Stimulated activated CD4-positive, alpha-beta T cell treated with anti-CD3 and anti-CD28 coated beads, TNF-alpha, amount 100 ng/mL, for 48 hours (primary cell): Measurements from ENCODE around the gene AVL9.
"Not testable (repeated sequence)": the region's sequence is repeated elsewhere in the genome, so short reads cannot be mapped to it uniquely, and the experiment has no call there.

ENCODE experiments used
- DNase-seq, 3 donors: peaks; one replicate each; pipeline ENCODE4 v3.0.0-alpha.2; 2020; ENCODE audit warnings: low read depth in 3 of 3

The AVL9 gene

GRCh38 chr7:32587411-32587948 lies 92.2 kb downstream of the AVL9 start:
- DNase-seq = no peak

DNA sequence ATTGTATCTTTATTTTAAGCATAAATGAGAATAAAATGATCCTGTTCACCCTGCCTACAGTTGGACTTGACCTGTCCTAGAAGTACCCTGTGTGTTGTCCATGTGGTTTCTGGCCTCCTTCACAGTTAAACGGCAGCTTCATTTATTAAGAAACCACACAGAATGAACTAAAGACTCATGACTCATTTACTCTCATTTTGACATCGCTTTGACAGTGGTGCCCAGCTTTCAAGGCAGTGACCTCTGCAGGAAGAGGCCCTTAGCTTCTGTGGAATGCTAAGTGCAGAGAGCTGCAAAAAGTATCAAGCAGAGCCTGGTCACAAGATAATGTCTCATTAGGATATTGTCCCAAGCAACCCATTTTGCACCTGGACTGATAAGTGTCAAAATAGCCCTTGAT lies 93.4 kb downstream of the AVL9 start:
- DNase-seq = peak in 1 of 3 donors; percentile 5

DNA sequence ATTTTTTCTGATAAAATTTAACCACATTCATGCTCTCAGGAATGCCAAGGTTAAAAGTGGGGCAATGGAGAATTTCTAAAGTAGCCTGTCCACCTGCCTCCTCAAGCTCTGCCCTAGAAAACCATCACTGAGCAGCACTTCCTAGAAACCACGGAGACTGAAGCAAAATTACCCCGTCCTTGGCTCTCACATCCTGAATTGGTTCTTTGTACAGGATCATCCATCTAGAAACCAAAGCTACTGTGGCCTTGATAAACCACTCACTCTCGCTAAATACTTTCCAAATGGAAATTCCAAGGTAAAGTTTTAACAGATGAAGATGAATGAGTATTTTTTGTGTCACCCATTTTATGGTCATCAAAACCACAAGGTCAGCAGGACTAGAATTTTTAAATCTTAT lies 96.6 kb downstream of the AVL9 start:
- DNase-seq = no peak

DNA sequence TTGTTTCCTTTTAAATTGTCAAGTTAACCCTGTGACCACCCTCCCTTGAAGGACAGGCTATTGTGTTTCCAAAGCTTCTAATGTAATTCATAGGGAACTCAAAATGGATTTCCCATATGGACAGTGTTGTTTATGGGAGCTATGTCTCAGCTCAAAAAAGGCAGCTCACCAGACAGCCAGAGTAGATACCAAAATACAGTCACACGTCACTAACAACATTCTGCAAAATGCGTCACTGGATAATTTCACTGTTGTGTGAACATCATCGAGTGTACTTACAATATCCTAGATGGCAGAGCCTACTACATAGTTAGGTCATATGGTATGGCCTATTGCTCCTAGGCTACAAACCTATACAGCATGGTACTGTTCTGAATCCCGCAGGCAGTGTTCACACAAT lies 97.4 kb downstream of the AVL9 start:
- no peak for DNase-seq

- DNase-seq = no peak
These were observed 99.7 kb downstream of the AVL9 start for GRCh38 chr7:32594965-32595490.

DNA sequence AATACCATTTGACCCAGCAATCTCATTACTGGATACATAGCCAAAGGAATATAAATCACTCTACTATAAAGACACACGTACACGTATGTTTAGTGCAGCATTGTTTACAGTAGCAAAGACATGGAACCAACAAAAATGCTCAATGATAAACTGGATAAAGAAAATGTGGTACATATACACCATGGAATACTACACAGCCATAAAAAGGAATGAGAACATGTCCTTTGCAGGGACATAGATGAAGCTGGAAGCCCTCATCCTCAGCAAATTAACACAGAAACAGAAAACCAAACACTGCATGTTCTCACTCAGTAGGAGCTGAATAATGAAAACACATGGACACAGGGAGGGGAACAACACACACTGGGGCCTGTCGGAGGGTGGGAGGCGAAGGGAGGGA lies 105.9 kb downstream of the AVL9 start:
- DNase-seq = not testable (repeated sequence)

- no peak for DNase-seq
These were observed 107.2 kb downstream of the AVL9 start for GRCh38 chr7:32602470-32602869.

DNA sequence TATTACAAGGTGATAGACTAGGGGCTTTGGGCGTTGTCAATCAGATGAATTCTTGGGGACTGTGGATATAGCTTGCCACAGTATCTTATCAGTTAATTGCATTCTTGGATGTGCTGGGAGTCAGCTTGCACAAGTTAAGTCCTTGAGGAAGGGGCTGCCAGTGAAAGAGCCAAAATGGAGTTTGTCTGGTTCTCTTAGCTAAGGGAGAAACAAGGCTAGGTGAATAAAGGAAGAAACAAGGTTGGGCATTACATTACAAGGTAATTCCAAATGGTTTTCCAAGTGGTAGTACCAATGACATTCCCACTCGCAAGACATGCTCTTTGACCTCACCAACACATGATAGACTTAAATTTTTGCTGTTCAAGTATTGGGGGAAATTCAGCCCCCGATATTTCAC lies 108.2 kb downstream of the AVL9 start:
- DNase-seq = not testable (repeated sequence)

DNA sequence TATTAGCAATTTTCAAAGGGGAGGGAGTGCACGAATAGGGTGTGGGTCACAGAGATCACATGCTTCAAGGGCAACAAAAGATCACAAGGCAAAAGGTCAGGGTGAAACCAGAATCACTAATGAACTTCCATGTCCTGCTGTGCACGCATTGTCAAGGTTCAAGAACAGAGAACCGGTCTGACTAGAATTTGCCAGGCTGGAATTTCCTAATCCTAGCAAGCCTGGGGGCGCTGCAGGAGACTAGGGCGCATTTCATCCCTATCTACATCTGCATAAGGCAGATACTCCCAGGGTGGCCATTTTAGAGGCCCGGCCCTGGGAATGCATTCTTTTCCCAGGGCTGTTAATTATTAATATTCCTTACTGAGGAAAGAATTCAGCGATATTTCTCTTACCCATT lies 108.8 kb downstream of the AVL9 start:
- DNase-seq = not testable (repeated sequence)

GRCh38 chr7:32605032-32605431 lies 109.7 kb downstream of the AVL9 start:
- no peak for DNase-seq

DNA sequence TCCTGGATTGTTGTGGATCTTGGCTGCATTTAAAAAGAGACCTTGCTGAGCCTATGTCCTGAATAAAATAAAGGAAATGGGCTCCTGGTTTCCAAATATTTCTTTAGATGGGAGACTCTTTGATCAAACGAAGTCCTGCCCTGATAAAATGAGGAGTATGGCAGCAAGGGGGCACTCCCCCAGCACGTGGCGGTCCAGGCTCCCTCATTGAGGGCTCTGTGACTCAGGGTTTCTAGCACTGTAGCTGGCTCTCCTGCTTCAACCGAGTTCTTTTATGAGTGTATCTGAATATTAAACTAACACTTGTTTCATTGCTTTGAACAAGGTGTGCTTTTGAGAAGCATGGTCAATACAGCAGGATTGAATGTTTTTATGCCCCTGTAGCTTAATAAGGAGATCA lies 114.2 kb downstream of the AVL9 start:
- DNase-seq = no peak

DNA sequence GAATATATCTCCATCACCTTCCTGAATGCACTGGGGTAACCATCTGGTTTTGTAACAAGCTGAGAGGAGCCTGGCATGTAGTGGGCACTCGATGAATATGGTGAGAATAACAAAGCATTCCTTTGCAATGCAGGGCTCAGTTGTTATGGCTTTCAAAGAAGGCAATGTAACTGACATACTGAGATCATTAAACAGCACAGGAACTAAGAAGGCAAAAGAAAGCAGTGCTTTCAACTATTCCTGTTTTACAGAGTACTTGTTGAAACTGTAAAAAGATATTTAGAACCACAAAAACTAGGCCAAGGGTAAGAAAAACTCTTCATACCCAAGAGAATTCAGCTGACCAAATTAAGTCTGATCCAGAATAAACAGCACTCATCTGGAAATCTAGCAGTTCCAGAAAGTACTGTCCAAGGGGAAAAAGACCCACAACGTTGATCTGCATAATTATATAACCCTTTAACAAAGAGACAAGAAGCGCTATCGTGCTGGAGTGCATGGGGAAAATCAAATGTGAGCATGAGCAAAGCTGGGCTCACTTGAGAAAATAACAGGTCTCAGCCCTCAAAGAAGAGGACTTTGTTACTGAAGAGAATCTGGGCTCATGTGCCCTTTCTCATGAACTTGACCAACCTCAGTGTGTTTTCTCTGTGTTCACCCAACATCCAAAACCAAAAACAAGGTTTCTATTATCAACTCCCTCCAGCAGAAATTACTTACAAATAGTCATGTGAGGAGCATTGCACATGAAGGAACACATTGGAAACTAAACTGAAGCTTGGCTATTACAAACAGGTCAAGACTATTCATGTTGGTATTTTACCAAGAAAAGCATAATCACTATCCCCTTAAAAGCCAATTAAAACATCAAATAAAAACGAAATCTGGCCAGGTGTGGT lies 116.2 kb downstream of the AVL9 start:
- no peak for DNase-seq

DNA sequence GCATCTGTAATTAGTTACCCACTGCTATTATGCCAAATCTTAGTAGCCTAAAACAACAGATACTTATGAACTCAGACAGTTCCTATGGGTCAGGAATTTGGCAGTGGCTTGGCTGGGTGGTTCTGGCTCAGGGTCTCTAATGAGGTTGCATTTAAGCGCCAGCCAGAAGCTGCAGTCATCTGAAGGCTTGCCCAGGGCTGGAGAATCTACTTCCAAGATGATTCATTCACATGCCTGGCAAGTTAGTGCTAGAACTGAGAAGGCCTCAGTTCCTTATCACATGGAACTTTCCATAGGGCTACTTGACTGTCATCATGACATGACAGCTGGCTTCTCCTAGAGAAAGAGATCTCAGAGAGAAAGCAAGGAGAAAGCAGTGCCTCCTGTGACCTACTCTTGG lies 121.3 kb downstream of the AVL9 start:
- no peak for DNase-seq

GRCh38 chr7:32618470-32618869 lies 123.2 kb downstream of the AVL9 start:
- DNase-seq = peak in 1 of 3 donors; percentile 6

GRCh38 chr7:32618987-32619386 lies 123.7 kb downstream of the AVL9 start:
- DNase-seq = no peak

- DNase-seq = not testable (repeated sequence)
These were observed 124.1 kb downstream of the AVL9 start for GRCh38 chr7:32619416-32619815.

- DNase-seq = no peak
These were observed 135.7 kb downstream of the AVL9 start for GRCh38 chr7:32631021-32631420.

- DNase-seq = not testable (repeated sequence)
These were observed 136.6 kb downstream of the AVL9 start for GRCh38 chr7:32631590-32632497.

GRCh38 chr7:32633446-32633845 lies 138.2 kb downstream of the AVL9 start:
- not testable (repeated sequence) for DNase-seq

DNA sequence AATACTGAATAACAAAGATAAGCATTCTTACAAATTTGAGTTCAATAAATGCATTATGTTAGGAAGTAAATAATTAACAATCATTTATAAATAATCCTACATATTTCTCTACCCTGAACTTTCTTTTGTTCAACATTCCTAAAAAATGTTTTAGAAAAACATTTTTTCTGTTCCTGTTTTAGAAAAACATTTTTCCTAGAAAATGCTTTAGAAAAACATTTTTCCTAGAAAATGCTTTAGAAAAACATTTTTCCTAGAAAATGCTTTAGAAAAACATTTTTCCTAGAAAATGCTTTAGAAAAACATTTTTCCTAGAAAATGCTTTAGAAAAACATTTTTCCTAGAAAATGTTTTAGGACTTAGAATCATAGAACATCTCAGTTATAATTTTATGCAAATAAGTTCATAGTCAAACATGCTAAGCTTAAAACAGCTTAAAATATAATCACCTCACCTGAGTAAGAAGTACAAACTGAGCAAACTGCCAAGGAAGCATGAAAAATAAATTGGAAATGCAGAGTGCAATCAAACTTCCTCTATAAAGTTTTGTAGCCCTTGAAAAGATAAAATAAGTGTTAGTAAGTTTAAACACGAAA lies 139.6 kb downstream of the AVL9 start:
- not testable (repeated sequence) for DNase-seq

DNA sequence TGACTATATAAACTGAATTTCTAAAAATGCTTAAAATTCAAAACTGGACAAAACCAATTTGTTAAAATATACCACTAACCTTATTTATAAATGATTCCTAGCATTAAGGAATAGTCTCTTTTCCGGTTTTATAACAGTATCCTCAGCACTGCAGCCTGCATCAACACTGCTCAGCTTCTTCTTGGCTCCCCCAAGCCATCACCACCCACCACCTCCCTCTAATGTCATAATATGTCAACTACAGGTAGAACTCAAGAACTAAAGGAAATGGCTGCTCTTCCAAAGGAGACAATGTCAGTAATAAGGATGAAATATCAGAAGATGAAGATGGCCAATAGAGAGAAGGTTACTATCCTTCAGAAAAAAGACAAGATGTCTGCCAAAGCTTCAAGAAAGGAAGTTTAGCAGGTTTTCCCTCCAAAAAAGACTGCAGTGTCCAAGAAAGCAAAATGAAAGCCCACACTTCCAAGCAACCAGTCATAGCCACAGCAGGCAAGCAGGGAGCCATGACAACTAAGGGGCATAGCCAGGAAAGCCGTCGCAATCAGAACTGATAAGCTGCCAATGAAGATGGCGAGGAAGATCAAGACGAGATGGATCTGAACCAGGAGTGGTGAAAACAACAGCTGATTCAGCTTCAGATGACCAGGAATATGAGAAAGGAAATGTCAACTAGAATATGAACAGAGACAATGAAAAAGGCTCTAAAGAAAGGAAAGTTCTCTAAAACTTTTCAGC lies 141.6 kb downstream of the AVL9 start:
- DNase-seq = not testable (repeated sequence)
